ENCODE measurements around the gene CAPN1. TPM values are rescaled to one million over a fixed set of nuclear protein-coding genes. Genes with fewer than 3 reads are reported as not detected.

Gene CAPN1
- total RNA-seq, 1 donor from 2014 or later: 397 TPM

DNA sequence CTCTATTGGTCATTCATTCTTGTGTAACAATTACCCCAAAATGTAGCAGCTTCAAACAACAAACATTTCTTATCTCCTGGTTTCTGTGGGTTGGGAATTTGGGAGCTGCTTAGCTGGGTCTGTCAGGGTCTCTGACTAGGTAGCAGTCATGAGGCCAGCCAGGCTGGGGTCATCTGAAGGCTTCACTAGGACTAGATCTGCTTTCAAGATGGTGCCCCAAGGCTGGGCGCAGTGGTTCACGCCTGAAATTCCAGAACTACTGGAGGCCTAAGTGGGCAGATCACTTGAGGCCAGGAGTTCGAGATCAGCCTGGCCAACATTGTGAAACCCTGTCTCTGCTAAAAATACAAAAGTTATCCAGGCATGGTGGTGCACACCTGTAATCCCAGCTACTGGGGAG, 24.8 kb upstream of the CAPN1 start:
- DNase-seq (ENCODE audit: low read depth): no peak
- TF ChIP-seq, protein P1, sequence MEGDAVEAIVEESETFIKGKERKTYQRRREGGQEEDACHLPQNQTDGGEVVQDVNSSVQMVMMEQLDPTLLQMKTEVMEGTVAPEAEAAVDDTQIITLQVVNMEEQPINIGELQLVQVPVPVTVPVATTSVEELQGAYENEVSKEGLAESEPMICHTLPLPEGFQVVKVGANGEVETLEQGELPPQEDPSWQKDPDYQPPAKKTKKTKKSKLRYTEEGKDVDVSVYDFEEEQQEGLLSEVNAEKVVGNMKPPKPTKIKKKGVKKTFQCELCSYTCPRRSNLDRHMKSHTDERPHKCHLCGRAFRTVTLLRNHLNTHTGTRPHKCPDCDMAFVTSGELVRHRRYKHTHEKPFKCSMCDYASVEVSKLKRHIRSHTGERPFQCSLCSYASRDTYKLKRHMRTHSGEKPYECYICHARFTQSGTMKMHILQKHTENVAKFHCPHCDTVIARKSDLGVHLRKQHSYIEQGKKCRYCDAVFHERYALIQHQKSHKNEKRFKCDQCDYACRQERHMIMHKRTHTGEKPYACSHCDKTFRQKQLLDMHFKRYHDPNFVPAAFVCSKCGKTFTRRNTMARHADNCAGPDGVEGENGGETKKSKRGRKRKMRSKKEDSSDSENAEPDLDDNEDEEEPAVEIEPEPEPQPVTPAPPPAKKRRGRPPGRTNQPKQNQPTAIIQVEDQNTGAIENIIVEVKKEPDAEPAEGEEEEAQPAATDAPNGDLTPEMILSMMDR (IDR thresholded peaks at IDR 0.05; ENCODE audit: insufficient read depth, low read length, poor library complexity, severe bottlenecking): no peak
- H3K4me3 ChIP-seq (ENCODE audit: low read depth, low read length): no peak overlapping the region

DNA sequence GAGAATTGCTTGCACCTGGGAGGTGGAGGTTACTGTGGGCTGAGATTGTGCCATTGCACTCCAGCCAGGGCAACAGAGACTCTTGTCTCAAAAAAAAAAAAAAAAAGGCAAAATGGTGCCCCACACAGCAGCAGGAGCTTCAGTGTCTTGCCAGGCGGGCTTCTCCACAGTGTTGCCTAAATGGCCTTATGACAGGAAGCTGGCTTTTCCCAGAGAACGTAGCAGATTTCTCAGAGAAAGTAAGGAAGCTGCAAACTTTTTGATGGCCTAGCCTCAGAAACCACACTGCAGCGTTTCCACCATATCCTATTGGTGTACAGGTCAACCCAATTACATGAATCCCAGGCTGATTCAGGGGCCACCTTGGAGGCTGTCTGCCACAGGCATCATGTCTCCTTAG, 24.4 kb upstream of the CAPN1 start:
- DNase-seq (ENCODE audit: low read depth): no peak
- H3K27me3 ChIP-seq (ENCODE audit: control insufficient read depth, insufficient read depth, low read length): no peaks in the 10 kb centered on the region
- TF ChIP-seq, protein P1 (IDR thresholded peaks at IDR 0.05; ENCODE audit: insufficient read depth, low read length, poor library complexity, severe bottlenecking): no peak
- no peak overlapping the region for H3K4me3 ChIP-seq (ENCODE audit: low read depth, low read length)
- H3K36me3 ChIP-seq (ENCODE audit: control insufficient read depth, insufficient read depth, low read length): no peaks in the 10 kb centered on the region

More for the DNA sequence above, 24.8 kb upstream of the CAPN1 start:
- Histone ChIP-seq H3K36me3 (ENCODE audit: control insufficient read depth, insufficient read depth, low read length) (no peaks in the 10 kb centered on the region), H3K27me3 (ENCODE audit: control insufficient read depth, insufficient read depth, low read length) (no peaks in the 10 kb centered on the region)

DNA sequence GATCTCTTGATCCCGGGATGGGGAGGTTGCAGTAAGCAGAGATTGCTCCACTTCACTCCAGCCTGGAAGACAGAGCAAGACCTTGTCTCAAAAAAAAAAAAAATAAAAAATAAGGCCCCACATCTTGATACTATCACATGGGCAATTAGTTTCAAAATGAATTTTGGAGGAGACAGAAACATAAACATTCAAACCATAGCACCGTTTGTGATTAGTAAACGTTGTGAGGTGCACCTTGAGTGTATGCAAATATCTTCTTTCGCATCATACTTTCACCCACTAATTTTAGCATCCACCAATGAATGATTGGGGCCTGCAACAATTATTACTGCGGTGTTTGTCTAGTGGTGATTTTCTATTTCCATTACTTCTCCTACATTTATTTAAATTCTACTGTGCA, 22.7 kb upstream of the CAPN1 start:
- TF ChIP-seq, protein P1 (IDR thresholded peaks at IDR 0.05; ENCODE audit: insufficient read depth, low read length, poor library complexity, severe bottlenecking): no peak
- Histone ChIP-seq H3K27me3 (ENCODE audit: control insufficient read depth, insufficient read depth, low read length) (no peaks in the 10 kb centered on the region), H3K36me3 (ENCODE audit: control insufficient read depth, insufficient read depth, low read length) (no peaks in the 10 kb centered on the region), H3K4me3 (ENCODE audit: low read depth, low read length) (no peak overlapping the region)
- no peak for DNase-seq (ENCODE audit: low read depth)

DNA sequence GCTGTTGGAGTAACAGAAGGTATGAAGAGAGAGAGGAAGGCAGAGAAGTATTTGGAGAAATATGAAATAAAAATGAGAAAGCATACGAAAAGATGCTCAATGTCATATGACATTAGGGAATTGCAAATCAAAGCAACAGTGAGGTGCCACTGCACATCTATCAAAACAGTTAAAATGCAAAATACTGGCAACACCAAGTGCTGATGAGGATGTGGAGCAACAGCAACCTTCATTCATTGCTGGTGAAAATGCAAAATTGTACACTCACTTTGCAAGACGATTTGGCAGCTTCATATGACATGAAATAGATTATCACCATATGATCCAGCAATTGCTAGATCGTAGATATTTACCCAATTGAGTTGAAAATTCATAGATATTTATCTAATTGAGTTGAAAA, 21.1 kb upstream of the CAPN1 start:
- TF ChIP-seq, protein P1 (IDR thresholded peaks at IDR 0.05; ENCODE audit: insufficient read depth, low read length, poor library complexity, severe bottlenecking): no peak
- Histone ChIP-seq H3K4me3 (ENCODE audit: low read depth, low read length) (no peak overlapping the region), H3K36me3 (ENCODE audit: control insufficient read depth, insufficient read depth, low read length) (no peaks in the 10 kb centered on the region), H3K27me3 (ENCODE audit: control insufficient read depth, insufficient read depth, low read length) (no peaks in the 10 kb centered on the region)
- no peak for DNase-seq (ENCODE audit: low read depth)

DNA sequence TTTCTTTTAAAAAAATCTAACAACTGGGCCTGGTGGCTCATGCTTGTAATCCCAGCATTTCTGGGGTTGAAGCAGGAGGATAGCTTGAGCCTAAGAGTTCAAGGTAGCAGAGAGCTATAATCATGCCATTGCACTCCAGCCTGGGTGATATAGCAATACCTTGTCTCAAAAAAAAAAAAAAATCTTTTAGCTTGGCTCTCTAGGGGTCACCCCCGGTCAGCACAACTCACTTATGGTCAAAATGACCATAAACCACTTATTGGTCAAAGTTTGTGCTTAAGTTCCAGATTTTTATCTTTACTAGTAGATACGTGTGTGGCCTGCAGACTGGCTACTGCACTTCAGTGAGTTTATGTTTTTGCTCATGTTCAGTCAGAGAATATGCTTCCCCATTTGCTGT, 18.0 kb upstream of the CAPN1 start:
- TF ChIP-seq, protein P1 (IDR thresholded peaks at IDR 0.05; ENCODE audit: insufficient read depth, low read length, poor library complexity, severe bottlenecking): no peak
- no peak overlapping the region for H3K4me3 ChIP-seq (ENCODE audit: low read depth, low read length)
- H3K27me3 ChIP-seq (ENCODE audit: control insufficient read depth, insufficient read depth, low read length): no peaks in the 10 kb centered on the region
- DNase-seq (ENCODE audit: low read depth): no peak
- H3K36me3 ChIP-seq (ENCODE audit: control insufficient read depth, insufficient read depth, low read length): no peaks in the 10 kb centered on the region

Measured in kidney epithelial cell (primary cell).